AG20443 (cell line): ENCODE data around the gene HS6ST3.

ENCODE experiments used
- DNase-seq: peaks from one replicate; pipeline ENCODE4 v3.0.0; 2012; ENCODE audit warnings: low spot score, mixed read lengths

The HS6ST3 gene

GRCh38 chr13:96299235-96299634 is 209.3 kb downstream of the HS6ST3 start:
- no peak for DNase-seq

DNA sequence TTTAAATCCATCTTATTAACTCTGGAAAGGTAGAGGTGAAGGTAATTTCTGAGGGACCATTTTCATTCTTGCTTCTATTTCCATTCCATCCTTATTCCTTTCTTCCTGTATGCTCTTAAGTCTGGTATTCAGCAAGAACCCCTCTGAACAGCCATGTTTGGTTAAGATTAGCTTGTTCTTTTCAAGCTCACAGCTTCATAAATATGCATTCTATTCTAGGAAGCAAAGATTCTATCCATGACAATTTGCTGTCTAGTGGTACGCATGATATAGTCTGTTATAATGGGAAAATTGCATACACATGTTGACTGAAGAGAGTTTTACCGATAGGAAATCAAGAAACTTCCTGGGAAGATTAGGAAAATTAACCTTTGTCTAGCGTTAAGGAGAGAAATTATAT is 218.7 kb downstream of the HS6ST3 start:
- no peak for DNase-seq

DNA sequence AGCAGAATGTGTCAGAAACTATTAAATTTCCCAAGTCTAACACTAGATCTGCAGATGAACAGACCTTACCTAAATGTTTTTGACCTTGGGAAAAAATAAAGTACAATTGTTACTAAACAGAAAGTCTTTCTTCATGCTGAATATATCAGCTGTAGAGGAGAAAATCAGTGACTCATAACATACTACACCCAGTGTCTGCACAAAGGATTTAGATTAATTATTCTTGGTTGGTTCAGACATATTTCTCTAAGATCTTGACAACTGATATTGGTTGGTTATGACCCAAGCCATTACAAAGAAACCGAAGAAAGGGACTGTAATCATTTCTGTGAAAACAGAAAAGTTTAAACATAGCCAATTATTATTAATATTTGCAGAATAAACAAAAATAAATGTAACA is 225.1 kb downstream of the HS6ST3 start:
- DNase-seq, result no peak

DNA sequence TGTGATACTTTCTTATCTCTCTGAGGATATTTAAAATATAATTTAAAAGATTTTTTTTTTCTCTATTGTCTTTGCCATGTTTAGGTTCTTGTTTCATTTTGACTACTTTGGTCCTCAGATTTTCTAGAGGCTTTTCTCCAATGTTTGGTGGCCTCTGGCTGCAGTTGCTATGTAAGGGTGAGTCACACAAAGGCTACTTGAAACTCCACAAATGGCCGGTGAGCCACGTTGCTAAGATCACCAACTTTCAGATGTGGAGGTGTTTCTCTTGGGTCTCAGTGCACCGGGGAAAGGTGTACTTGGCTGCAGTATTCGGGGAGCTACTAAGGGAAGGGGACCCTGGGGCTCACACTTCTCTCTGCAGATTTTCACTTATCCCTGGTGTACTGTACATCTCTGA is 248.1 kb downstream of the HS6ST3 start:
- no peak for DNase-seq

- DNase-seq, result no peak
Observed at GRCh38 chr13:96342286-96342685, 252.4 kb downstream of the HS6ST3 start.

- no peak for DNase-seq
Observed at GRCh38 chr13:96342852-96343465, 253.1 kb downstream of the HS6ST3 start.

- DNase-seq, result no peak
Observed at GRCh38 chr13:96346921-96347320, 257.0 kb downstream of the HS6ST3 start.

- no peak for DNase-seq
Observed at GRCh38 chr13:96373597-96373996, 283.7 kb downstream of the HS6ST3 start.

DNA sequence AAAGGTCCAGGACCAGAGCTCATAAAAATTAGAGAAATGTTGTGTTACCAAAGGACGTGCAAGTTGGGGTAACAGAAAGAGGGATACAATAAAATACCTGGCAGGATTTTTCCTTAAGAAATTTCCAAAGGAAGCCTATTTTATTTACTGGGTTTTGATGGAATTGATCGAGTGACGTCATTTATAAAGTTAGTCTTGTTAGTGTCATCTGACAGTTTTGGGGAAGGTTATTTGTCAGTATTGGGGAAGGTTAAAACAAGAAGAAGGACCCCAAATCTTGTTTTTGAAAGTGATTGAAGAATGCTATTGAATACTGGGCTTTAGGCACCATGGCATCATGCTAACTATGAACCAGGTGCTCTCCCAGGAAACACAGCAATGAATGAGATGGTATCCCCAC is 287.9 kb downstream of the HS6ST3 start:
- no peak for DNase-seq

DNA sequence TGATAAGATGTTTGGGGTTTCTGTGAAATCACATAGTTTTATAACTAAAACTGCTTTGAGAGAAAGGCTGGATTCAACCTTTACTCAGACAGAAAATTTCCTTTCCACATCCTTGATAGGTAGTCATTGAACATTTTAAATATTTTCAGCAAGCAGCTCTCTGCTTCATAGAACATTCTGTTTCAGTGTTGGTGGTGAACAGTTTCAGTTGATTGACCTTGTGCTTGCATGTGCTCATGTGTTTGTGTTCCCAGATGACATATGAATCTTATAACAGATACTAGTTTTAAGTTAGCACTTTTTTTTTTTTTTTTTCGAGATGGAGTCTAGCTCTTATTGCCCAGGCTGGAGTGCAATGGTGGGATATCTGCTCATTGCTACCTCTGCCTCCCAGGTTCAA is 290.1 kb downstream of the HS6ST3 start:
- no peak for DNase-seq

GRCh38 chr13:96381681-96382080 is 291.8 kb downstream of the HS6ST3 start:
- no peak for DNase-seq

DNA sequence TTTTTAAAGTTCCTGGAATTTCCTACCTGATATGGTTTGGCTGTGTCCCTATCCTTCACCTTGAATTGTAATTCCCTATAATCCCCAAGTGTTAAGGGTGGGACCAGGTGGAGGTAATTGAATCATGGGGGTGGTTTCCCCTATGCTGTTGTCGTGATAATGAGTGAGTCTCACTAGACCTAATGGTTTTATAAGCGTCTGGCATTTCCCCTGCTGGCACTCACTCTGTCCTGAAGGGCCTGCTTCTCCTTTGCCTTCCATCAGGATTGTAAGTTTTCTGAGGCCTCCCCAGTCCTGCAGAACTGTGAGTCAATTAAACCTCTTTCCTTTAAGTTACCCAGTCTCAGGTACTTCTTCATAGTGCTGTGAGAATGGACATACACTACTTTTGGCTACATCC is 298.7 kb downstream of the HS6ST3 start:
- no peak for DNase-seq

DNA sequence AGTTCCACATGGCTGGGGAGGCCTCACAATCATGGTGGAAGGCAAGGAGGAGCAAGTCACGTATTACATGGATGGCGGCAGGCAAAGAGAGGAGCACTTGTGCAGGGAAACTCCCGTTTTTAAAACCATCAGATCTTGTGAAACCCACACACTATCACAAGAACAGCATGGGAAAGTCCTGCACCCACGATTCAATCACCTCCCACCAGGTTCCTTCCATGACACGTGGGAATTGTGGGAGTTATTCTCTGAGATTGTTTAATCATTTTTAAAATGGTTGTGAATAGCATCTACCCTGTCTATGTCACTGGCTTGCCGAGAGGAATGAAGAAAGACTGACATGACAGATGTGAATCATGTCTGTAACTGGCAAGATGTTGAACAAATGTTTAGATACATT is 301.7 kb downstream of the HS6ST3 start:
- no peak for DNase-seq

GRCh38 chr13:96397807-96398206 is 307.9 kb downstream of the HS6ST3 start:
- DNase-seq, result no peak

- DNase-seq, result no peak
Observed at GRCh38 chr13:96398486-96398885, 308.6 kb downstream of the HS6ST3 start.

DNA sequence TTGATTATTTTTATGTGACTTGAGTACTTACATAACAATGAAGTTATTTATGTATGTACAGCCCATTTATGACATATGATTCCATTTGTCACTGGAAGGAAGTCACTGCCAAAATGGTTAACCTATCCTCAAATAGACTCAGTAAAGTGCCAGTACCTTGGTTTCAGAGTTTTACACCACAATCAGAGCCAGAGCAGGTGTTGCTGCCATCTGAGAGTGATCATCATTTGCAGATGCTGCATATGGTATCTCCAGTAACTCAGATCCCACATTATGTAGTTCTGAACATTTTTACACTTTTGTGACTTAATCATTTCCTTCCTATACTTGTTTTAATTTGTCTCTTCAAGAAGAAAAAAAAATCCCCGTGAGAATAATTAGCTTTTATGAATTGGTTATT is 313.3 kb downstream of the HS6ST3 start:
- no peak for DNase-seq

DNA sequence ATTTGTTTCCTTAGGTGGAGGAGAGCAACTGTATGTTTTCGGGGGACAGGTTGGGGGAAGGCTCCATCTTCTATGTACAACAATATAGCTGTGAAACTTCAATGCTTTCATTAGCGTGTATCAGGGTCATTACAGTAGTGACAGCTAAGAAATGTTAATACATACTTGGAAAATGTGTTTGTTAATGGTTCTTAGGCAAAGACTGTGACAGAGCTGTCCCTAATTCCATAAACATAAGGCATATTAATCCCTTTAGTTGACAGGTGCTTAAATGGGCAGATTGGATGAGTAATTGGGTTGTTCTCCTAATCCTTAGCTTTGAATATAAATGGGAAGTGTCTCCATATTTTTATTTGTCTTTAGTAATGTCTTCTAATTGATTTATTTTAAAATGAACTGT is 313.7 kb downstream of the HS6ST3 start:
- DNase-seq, result no peak

- DNase-seq, result no peak
Observed at GRCh38 chr13:96415831-96416385, 326.0 kb downstream of the HS6ST3 start.

GRCh38 chr13:96417939-96418685 is 328.2 kb downstream of the HS6ST3 start:
- no peak for DNase-seq

DNA sequence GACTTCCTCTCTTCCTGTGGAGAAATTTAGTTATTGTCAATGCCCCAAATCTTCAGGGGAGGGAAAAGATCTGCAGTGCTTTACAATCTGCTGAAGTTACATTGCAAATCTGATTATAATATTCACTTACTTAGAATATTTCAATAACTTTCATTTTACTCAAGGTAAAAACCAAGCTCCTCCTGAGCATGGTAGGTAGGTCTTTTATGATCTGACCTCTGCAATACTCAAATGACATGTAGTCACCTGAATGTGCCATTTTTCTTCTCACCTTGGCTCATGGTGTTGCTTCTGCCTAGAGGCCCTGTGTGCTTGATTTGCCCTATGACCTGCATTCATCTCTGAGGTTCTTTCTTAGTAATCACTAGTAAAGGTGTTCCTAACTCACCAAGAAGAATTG is 331.4 kb downstream of the HS6ST3 start:
- DNase-seq, result no peak

- DNase-seq, result no peak
Observed at GRCh38 chr13:96422002-96422401, 332.1 kb downstream of the HS6ST3 start.

DNA sequence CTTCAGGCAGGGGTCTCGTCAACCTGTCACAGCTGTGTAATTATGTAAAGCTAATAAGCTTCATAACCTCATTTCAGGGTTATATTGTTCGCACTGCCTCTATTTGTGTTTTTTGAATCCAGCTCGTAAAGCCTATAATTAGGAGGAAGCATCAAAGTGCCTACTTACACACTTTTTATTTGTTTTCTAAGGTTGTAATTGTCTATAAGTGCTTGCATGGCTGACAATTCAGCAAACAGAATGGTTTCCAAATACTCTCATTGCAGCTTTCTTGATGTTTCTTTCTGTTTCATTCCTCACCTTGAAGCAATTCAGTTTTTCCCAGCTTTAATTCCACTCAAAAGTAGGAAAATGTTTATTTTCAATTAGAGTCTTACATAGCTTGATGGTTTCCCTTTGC is 336.3 kb downstream of the HS6ST3 start:
- no peak for DNase-seq

GRCh38 chr13:96428911-96429310 is 339.0 kb downstream of the HS6ST3 start:
- DNase-seq, result no peak
